Tracheal epithelial cell (primary cell): ENCODE measurements around the gene NRP1. TPM values are rescaled to one million over a fixed set of nuclear protein-coding genes. Genes with fewer than 3 reads are reported as not detected.

Experiments used
- total RNA-seq: library from RNA; depleted of rRNA; stranded (reverse); fragments of >200 nt; gene quantifications from 2 replicates; pipeline ENCODE4 v1.2.1, GENCODE V29; 2014

The NRP1 gene
- 24.5 and 40.2 TPM in 2 replicates for total RNA-seq

GRCh38 chr10:33334153-33334804 lies at the start of gene NRP1:
TSS of gene NRP1 (minus strand) at chr10:33334667. CDS start at chr10:33334382, 285 bp downstream.

